GM21360 (cell line): Measurements from ENCODE around the gene BRIP1.
"Not testable (repeated sequence)": the region's sequence is repeated elsewhere in the genome, so short reads cannot be mapped to it uniquely, and the experiment has no call there.

Source experiments
- ATAC-seq: cut with Tn5 transposase; IDR thresholded peaks from one replicate; pipeline ENCODE4 v1.9.1; 2021; ENCODE audit warnings: mild to moderate bottlenecking, moderate library complexity; ENCODE audit not compliant: unreplicated experiment

Gene BRIP1

DNA sequence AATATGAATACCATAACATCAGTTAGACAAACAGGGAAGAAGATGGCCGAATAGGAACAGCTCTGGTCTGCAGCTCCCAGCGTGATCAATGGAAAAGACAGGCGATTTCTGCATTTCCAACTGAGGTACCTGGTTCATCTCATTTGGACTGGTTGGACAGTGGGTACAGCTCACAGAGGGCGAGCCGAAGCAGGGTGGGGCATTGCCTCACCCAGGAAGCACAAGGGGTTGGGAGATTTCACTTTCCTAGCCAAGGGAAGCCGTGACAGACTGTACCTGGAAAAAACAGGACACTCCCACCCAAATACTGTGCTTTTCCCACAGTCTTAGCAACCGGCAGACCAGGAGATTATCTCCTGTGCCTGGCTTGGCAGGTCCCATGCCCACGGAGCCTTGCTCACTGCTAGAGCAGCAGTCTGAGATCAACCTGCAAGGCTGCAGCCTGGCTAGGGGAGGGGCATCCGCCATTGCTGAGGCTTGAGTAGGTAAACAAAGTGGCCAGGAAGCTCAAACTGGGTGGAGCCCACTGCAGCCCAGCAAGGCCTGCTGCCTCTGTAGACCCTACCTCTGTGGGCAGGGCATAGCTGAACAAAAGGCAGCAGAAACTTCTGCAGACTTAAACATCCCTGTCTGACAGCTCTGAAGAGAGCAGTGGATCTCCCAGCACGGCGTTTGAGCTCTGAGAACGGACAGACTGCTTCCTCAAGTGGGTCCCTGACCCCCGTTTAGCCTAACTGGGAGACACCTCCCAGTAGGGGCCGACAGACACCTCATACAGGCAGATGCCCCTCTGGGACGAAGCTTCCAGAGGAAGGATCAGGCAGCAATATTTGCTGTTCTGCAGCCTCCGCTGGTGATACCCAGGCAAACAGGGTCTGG lies 190.1 kb downstream of the BRIP1 start:
- ATAC-seq: not testable (repeated sequence)

DNA sequence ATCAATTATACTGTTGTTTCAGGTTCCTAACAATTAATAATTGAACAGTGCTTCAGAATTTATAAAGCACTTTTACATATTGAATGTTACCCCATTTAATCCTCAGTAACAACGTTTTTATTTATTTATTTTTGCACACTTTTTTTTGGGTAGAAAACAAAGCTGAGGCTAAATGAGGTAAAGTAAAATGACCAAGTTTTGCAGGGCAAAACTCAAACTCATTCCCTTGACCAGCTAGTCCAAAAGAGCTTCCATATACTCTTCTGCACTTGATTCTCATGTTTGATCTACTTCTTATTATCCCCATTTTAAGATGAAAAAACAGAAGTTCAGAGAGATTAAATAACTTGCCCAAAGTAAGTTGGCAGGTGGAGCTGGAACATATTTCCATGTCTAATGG lies 191.2 kb downstream of the BRIP1 start:
- no peak for ATAC-seq

DNA sequence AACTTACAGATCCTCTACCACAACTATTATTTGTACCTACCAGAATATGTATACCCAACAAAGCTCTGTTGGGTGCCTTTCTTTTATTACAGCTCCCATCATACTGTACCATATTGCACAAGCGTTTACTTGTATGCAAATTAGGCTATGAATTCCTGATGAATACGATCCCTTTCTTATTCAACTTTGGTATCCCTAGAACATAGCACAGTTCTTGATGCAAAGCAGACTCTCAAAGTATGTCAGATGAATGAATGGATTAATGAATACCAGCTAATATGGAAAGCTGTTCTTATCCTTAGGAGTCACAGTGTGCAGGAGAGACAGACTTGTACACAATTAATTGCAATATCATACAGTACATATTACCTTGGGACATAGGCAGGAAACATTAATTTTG lies 192.6 kb downstream of the BRIP1 start:
- ATAC-seq: no peak

DNA sequence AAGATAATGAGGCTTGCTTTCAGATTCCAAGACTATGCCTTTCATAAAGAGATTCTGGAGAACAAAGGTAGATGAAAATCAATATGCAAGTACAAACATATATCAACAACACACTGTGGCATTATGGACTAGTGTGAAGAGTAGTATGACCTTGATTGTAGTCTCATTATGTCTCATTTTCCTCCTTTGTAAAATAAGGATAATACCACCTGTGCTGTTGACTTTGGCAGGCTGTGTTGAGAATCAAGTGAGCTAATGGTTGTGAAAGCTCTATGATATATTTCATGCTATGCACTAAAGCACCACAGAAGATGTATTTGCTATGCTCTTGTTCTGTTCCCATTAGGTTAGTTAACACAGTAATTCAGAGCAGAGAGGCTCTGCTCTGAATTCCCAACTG lies 193.8 kb downstream of the BRIP1 start:
- ATAC-seq: no peak

DNA sequence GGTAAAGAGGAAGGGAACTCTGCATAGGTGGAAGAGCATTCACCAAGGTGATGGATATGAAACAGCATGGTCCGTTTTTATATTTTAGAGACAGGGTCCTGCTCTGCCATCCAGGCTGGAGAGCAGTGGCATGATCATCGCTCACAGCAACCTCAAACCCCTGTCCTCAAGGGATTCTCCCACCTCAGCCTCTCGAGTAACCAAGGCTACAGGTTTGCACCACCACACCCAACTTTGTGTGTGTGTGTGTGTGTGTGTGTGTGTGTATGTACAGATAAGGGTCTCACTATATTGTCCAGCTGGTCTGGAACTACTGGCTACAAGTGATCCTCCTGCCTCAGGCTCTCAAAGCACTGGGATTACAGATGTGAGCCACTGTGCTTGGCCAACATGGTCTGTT lies 194.8 kb downstream of the BRIP1 start:
- ATAC-seq: no peak

DNA sequence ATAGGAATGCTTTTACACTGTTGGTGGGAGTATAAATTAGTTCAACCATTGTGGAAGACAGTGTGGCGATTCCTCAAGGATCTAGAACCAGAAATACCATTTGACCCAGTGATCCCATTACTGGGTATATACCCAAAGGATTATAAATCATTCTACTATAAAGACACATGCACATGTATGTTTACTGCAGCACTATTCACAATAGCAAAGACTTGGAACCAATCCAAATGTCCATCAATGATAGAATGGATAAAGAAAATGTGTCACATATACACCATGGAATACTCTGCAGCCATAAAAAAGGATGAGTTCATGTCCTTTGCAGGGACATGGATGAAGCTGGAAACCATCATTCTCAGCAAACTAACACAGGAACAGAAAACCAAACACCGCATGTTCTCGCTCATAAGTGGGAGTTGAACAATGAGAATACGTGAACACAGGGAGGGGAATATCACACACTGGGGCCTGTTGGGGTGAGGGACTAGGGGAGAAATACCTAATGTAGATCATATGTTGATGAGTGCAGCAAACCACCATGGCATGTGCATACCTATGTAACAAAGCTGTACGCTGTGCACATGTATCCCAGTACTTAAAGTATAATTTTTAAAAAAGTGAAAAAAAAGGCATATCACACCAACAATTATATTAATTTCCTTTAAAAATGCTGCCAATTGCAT lies 196.8 kb downstream of the BRIP1 start:
- ATAC-seq: not testable (repeated sequence)

DNA sequence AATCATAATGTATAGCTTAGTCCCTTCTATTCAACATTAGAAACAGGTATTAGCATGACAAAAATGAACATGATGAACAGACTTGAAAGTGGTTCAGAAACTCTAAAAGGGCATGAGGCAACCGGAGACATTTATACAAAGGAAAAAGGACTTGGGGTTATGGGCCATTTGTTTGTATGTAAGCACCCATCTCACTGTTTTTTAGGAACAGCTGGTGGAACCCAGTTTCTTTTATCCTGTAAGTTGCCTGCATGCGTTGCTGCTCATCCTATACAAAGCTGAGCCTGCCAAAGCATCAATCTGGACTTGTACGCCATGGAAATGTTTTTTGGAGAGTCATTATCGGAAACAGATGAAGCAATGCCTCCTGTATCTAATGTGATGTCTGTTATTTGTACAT lies 200.0 kb downstream of the BRIP1 start:
- no peak for ATAC-seq

DNA sequence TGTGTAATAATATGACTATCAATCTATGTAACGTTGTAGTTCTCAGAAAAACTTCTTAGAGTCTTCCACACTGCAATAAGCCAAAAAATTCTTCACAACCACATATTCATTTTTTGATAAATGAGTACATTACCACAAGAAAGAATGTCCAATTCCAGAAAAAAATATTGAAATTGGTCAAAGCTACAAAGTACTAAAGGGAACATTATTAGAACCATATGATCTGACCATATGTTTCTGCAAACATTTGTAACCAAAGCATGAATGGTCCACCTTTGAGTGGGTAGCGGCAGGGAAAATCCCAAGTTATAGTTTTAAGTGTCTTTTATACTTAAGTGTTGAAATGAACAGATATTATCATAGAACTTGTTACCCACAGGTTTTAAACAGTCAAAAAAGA lies 200.6 kb downstream of the BRIP1 start:
- ATAC-seq: no peak

DNA sequence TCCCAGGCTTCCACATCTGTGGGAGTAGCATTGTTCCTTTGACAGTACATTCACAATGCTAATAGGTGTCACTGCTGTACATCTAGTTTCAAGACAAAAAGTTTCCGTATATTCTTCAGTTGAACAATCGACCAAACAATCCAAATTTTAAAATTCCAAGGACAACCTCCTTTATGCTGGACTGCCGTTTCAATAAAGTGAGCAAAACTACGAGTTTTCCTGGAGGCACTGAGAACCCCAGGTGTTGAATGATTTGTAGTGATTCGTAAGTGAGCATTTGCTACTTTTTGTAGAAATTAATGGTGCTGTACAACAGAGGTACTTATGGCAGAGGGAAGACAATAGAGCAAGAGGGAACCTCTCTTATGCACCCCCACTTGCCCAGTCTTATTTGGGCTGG lies 201.1 kb downstream of the BRIP1 start:
- no peak for ATAC-seq

DNA sequence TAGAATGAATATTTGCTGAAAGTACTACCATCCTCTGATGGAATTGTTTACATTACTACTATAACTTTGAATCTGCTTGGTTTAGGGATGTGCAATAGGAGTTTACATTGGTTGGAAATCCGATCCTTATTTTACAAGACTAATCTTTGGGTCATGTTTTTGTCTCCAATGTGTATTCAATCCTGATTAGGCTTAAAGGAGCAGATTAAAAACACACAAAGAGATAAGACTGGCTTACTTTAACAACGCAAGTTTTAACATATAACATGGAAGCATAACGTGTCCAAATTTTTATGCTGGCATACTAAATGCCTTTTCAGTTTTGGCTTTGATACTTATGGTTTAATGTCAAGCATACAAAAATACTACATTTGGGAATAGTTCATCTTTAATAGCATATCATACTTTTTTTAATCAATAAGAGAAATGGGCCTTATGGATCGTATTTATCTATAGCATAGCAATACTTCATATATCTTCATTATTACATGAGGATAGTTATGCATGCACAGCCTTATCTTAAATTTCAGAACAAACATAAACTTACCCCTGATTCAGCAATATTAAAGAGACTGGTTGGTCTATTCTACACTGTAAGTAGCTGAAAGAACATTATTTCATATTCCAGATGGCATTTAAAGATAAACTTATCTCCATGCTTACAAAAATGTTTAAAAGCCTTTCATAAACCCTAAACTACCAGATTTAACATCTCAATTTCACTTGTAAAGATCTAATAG lies 202.4 kb downstream of the BRIP1 start:
- no peak for ATAC-seq

DNA sequence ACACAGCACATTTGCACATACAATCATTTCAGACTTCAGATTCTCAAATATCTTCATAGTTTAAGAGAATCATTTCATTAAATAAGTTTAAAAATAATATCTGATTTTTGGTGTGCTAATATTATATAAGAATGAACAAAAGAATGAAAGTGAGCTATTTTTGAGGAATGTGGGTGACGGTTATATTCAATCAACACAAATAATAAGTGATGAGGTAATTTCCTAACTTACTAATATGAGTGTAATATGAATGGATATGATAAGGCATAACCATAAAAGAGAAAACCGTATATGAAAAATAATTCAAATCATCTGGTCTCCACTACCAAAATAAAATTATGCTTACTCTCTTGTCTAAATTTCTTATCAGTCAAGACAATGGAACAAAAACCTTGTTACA lies 203.9 kb downstream of the BRIP1 start:
- ATAC-seq: no peak

DNA sequence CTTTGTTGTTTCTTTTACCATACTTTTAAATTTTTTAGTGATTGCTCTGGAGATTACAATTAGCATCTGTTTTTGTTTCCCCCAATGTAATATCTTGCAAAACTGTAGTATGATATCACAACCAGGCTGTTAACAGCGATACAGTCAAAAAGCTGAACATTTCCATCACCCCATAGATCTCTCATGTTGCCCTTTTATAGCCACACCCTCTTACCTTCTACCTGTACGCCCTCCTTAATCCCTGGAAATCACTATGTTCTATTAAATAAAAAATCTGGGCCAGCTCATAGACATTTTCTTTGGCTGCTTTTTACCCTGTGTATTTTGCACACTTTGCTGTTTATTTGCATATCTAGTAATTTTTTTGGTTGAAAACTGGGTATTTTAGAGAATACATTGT lies 205.1 kb downstream of the BRIP1 start:
- ATAC-seq: no peak

DNA sequence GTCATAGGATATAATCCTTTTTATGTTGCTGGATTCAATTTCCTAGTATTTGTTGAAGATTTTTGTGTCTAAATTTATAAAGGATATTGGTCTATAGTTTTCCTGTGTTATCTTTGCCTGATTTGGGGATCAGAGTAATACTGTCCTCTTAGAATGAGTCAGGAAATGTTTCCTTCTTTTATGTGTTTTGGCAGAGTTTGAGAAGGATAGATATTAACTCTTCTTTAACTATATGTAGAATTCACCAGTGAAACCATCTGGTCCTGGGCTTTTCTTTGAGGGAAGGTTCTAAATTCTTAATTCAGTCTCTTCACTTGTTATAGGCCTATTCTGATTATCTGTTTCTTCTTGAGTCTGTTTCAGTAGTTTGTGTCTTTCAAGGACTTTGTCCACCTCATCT lies 206.0 kb downstream of the BRIP1 start:
- no peak for ATAC-seq

DNA sequence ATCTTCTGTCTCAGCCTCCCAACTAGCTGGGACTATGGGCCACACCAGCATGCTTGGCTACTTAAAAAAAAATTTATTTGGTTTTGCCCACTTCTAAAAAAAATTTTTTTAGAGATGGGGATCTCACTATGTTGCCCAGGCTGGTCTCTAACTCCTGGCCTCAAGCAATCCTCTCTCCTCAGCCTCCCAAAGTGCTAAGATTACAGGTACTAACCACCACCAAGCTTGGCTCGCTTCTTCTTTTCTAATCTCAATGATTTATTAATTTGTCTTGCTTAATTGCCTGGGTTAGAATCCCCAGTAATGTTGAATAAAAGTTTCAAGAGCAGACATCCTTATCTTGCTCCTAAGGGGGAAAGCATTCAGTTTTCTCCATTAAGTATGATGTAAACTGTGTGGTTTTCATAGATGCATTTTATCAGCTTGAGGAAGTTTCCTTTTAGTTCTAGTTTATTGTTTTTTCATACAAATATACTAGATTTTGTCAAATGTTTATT lies 206.6 kb downstream of the BRIP1 start:
- no peak for ATAC-seq

DNA sequence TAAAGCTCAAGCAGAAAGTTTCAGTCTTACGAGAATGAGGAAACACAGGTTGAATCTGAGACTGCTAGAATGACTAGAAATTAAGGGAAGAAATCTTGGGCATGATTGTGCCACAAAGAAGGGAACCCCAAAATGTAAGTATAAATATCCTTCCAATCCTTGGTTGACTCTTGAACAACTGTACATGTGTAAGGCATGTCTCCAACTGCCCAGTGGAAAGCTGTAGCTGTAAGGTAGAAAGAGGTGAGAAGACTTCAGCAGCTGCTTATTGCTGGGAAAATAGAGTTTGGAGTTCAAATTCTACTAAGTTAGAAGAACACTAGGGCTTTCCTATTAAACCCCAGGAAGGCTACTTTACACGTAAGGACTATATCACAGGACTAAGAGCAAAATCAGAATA lies 212.6 kb downstream of the BRIP1 start:
- ATAC-seq: no peak

DNA sequence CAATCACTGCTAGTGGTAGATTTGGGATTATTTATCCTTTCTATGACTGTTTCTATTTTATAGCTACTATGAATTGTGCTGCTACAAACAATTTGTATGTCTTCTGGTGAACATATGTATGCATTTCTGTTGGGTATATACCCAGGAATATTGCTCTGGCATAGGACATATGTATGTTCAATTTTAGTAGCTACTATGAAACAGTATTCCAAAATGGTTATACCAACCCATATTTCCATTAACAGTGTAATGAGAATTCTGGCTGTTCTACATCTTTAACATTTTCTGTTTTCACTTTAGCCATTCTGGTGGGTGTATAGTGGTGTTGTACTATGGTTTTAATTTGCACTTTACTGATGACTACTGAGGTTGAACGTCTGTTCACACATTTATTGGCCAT lies 214.7 kb downstream of the BRIP1 start:
- ATAC-seq: no peak

DNA sequence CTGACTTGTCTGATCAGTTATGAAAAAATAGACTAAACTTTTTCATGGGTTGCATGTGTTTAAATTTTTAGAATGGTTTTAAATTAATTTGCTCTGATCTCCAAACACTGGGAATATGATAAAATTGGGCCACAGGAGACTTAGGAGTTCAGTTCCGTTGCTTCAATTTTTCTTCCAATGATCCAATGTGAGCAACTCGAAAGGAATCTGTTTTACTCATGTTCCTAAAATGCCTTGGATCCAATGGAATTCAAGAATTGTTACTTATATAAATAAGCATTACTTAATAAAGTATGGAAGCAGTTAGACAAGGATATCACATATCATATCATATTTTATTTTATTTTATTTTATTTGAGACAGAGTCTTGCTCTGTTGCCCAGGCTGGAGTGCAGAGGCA lies 216.3 kb downstream of the BRIP1 start:
- no peak for ATAC-seq

DNA sequence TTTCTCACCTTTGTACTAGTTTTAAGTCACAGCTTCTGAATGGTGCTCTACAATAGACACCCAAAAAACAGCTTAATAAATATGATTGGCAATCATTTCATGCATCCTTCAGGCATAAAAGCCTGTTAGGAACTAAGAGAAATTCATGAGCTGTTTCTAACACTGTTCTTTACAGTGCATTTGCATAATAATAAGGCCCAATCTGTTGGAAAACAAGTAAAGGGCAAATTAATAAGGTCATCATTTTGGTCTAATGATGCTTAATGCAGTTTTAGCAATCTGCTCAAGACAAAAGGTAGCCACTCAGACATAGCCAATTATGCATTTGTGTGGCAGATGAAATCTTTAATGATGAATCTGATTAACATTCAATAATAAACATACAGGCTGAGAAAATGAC lies 216.8 kb downstream of the BRIP1 start:
- ATAC-seq: no peak

DNA sequence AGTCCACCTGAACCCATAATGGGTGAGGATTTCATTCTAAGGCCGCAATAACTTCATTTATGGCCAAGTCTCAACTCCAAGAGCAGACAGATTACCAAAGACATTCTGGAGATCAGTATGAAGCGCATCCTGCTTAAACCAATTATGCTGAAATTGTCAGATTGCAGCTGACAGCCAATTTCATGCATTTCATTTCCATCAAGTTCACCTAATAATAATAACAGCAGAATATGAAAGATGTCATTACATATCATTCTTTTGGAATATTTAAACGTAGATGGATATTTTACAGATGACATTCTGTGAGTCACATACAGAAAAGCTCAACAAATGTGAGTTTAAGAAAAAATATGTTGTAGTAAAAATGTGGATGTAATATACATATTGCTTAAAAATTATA lies 217.4 kb downstream of the BRIP1 start:
- no peak for ATAC-seq

DNA sequence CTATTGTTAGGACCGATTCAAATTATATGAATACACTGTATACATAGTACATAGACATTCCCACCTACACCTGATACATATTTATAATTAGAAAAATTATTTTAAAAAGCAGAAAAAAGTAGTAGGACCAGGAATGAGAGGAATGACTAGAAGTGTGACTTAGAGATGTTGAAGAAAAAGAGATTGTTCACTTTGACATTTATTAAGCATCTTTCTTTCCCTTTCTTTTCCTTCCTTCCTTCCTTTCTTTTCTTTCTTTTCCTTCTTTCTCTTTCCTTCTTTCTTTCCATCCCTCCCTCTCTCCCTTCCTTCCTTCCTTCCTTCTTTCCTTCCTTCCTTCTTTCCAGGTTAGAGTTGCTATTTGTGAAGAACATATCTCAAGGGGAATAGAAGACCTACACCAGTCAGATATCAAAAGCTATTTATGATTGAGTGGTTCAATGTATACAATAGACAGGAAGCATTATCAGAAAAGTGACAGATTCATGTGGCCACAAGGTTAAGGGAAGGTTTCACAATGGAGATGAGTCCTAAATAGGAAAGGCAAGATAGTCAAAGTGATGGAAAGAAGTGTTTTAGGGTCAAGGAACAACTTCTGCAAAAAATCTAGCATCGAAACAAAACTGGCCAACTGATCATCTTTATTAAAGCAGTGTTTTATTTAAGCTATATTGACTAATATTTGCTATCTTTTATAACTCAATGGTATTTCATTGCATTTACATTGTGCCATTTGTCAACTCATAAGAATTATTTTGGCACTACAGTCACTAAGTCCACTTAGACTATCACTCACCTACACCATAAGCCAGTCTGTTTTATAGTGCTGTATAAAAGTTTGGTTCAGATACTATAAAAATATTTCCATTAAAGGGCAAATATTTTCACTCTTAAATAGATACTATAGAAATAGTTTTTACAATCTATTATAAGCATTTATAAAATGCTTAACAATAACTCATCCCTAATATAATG lies 218.2 kb downstream of the BRIP1 start:
- ATAC-seq: no peak
